ENCODE data around the gene OR5B12. TPM values are rescaled to one million over a fixed set of nuclear protein-coding genes. Genes with fewer than 3 reads are reported as not detected.

OR5B12 gene
- polyA plus RNA-seq, 3 donors = not detected

GRCh38 chr11:58390551-58391063 lies 51.4 kb downstream of the OR5B12 start:
- DNase-seq (ENCODE audit: extremely low read depth in 1 of 11, low read depth in 9 of 11, low spot score in 4 of 11) = no peak

Other genes starting within 250 kb of the OR5B12 start
- not detected for gene OR1S2, start 238.1 kb downstream of the OR5B12 start, polyA plus RNA-seq (ENCODE audit: insufficient read length in 3 of 3)
- not detected for gene OR1S1, start 229.5 kb downstream of the OR5B12 start, polyA plus RNA-seq (ENCODE audit: insufficient read length in 3 of 3)
- not detected for gene OR10Q1, start 213.3 kb downstream of the OR5B12 start, polyA plus RNA-seq (ENCODE audit: insufficient read length in 3 of 3)
- gene OR10W1, start 174.0 kb downstream of the OR5B12 start, polyA plus RNA-seq (ENCODE audit: insufficient read length in 3 of 3) = not detected
- not detected for gene OR5B17, start 83.2 kb downstream of the OR5B12 start, polyA plus RNA-seq (ENCODE audit: insufficient read length in 3 of 3)
- not detected for gene OR5B3, start 35.4 kb downstream of the OR5B12 start, polyA plus RNA-seq (ENCODE audit: insufficient read length in 3 of 3)
- not detected for gene OR5B2, start 14.1 kb downstream of the OR5B12 start, polyA plus RNA-seq (ENCODE audit: insufficient read length in 3 of 3)
- gene OR5B21, start 65.9 kb upstream of the OR5B12 start, polyA plus RNA-seq (ENCODE audit: insufficient read length in 3 of 3) = not detected
- 10 to 100 TPM in 1 of 3 donors, 1 to 10 TPM in 2; 6.9 to 10.5 (median 8.0) TPM for gene LPXN, start 133.6 kb upstream of the OR5B12 start, polyA plus RNA-seq (ENCODE audit: insufficient read length in 3 of 3)
- 10 to 100 TPM; 58.1 to 68.4 (median 58.3) TPM for gene ZFP91, start 136.8 kb upstream of the OR5B12 start, polyA plus RNA-seq (ENCODE audit: insufficient read length in 3 of 3)
- 1 to 10 TPM; 1.2 to 1.8 (median 1.6) TPM for gene CNTF, start 180.4 kb upstream of the OR5B12 start, polyA plus RNA-seq (ENCODE audit: insufficient read length in 3 of 3)